Smooth muscle cell (in vitro differentiated cells): ENCODE measurements around the gene LRRC8E. TPM values are rescaled to one million over a fixed set of nuclear protein-coding genes. Genes with fewer than 3 reads are reported as not detected.
A peak's percentile ranks its signal among the peaks of the same experiment; 100 is the strongest.
"Not testable (repeated sequence)": the region's sequence is repeated elsewhere in the genome, so short reads cannot be mapped to it uniquely, and the experiment has no call there.

Source experiments
- DNase-seq: peaks from one replicate; lab custom pipeline; 2025; ENCODE audit not compliant: unreplicated experiment; lab: John Stamatoyannopoulos, UW
- H2AFZ ChIP-seq: fragments of 200-600 bp; sonication (generic); 2 replicates; pipeline ENCODE4 v1.6.0; 2016; ENCODE audit warnings: antibody characterized with exemption, low read depth, mild to moderate bottlenecking
- H3F3A ChIP-seq: fragments of 200-600 bp; sonication (generic); 2 replicates; pipeline ENCODE4 v1.6.0; 2017; ENCODE audit warnings: antibody characterized with exemption, low read depth
- H3K27ac ChIP-seq: fragments of 200-600 bp; sonication (generic); 2 replicates; pipeline ENCODE4 v1.5.1; 2016; ENCODE audit warnings: low read depth, mild to moderate bottlenecking
- H3K27me3 ChIP-seq: fragments of 200-600 bp; sonication (generic); 2 replicates; pipeline ENCODE4 v1.6.1; 2016; ENCODE audit warnings: low read depth, mild to moderate bottlenecking
- H3K36me3 ChIP-seq: fragments of 200-600 bp; sonication (generic); 2 replicates; pipeline ENCODE4 v1.5.1; 2016; ENCODE audit warnings: low read depth
- H3K4me1 ChIP-seq: fragments of 200-600 bp; sonication (generic); 2 replicates; pipeline ENCODE4 v1.5.1; 2016; ENCODE audit warnings: low read depth
- H3K4me2 ChIP-seq: fragments of 200-600 bp; sonication (generic); 2 replicates; pipeline ENCODE4 v1.6.0; 2016; ENCODE audit warnings: mild to moderate bottlenecking
- H3K4me3 ChIP-seq: fragments of 200-600 bp; sonication (generic); 2 replicates; pipeline ENCODE4 v1.5.1; 2016; ENCODE audit warnings: mild to moderate bottlenecking
- H3K79me2 ChIP-seq: fragments of 200-600 bp; sonication (generic); 2 replicates; pipeline ENCODE4 v1.6.0; 2016; ENCODE audit warnings: low read depth, mild to moderate bottlenecking
- H3K9ac ChIP-seq: fragments of 200-600 bp; sonication (generic); 2 replicates; pipeline ENCODE4 v1.6.0; 2016; ENCODE audit warnings: low read depth
- H3K9me3 ChIP-seq: fragments of 200-600 bp; sonication (generic); replicated peaks from 2 replicates; pipeline ENCODE4 v1.5.1; 2016; ENCODE audit warnings: low read depth
- H4K20me1 ChIP-seq: fragments of 200-600 bp; sonication (generic); 2 replicates; pipeline ENCODE4 v1.6.0; 2016; ENCODE audit warnings: low read depth
- WGBS: methylation state at CpG from one replicate; pipeline ENCODE4 v1.1.7; 2016; ENCODE audit warnings: low lambda C conversion rate; 5-methylcytosine and 5-hydroxymethylcytosine counted together
- polyA plus RNA-seq: library from polyadenylated mRNA; unstranded; fragments of >200 nt; fragmentation: Nextera tagmentation; extraction: Ambion mirVana; gene quantifications from 2 replicates; pipeline ENCODE4 v1.2.1, GENCODE V29; 2016
- total RNA-seq: library from RNA; depleted of rRNA; stranded (reverse); fragments of >200 nt; gene quantifications from 2 replicates; pipeline ENCODE4 v1.2.3, GENCODE V29; 2014
- TF ChIP-seq, protein P1 (sequence below): fragments of 200-600 bp; sonication (generic); IDR thresholded peaks from 2 replicates; pipeline ENCODE4 v1.5.1; 2017; ENCODE audit warnings: borderline replicate concordance, mild to moderate bottlenecking, antibody characterized with exemption; ENCODE audit not compliant: insufficient read depth, poor library complexity, severe bottlenecking

LRRC8E gene
- total and polyA plus RNA-seq, 2 experiments from 2014 or later = 7.4 to 7.8 TPM

DNA sequence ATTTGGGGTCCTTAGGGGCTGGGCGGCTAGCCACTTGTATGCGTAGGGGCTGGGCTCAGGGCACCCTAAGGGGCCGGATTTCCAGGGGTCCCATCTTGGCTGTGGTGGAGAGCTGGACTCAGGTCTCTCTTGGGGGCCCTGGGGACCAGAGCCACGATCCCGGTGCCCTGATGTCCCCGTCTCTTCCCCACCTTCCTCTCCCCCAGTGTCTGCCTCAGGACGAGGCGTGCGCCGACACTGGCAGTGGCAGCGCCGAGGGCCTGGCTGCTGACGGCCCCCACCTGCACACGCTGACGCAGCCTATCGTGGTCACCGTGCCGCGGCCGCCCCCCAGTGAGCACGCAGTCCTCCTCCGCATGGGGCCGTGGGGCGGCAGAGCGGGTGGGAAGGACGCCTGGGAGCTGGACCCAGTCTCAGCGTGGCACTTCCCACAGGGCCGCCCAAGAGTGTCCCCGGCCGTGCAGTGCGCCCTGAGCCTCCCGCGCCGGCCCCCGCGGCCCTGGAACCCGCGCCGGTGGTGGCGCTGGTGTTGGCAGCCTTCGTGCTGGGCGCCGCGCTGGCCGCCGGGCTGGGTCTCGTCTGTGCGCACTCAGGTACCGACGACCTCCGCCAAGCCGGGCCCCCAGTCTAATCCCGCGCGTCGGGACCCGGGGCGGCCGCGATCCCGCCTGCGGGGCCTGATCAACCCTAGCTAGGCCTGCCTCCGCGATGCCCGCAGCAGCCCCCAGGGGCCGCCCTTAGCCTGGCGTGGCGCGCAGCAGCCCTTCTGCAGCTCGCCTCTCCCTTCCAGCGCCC is 29.2 kb downstream of the LRRC8E start:
- Histone ChIP-seq H3K4me3 (peak overlapping the region; percentile 60), H2AFZ (peak overlapping the region; percentile 75), H3K79me2 (no peaks in the 10 kb centered on the region), H3K4me2 (peak overlapping the region; percentile 98), H3K9ac (peak overlapping the region; percentile 35), H3K36me3 (no peaks in the 10 kb centered on the region), H3F3A (peaks cover 7% of the 10 kb centered on the region), H3K4me1 (peaks cover 15% of the 10 kb centered on the region), H3K27ac (peak overlapping the region; percentile 28), H4K20me1 (peaks cover 6% of the 10 kb centered on the region), H3K27me3 (no peaks in the 10 kb centered on the region), H3K9me3 (no peaks in the 10 kb centered on the region)
- DNase-seq = peak; percentile 44
- TF ChIP-seq, protein P1, sequence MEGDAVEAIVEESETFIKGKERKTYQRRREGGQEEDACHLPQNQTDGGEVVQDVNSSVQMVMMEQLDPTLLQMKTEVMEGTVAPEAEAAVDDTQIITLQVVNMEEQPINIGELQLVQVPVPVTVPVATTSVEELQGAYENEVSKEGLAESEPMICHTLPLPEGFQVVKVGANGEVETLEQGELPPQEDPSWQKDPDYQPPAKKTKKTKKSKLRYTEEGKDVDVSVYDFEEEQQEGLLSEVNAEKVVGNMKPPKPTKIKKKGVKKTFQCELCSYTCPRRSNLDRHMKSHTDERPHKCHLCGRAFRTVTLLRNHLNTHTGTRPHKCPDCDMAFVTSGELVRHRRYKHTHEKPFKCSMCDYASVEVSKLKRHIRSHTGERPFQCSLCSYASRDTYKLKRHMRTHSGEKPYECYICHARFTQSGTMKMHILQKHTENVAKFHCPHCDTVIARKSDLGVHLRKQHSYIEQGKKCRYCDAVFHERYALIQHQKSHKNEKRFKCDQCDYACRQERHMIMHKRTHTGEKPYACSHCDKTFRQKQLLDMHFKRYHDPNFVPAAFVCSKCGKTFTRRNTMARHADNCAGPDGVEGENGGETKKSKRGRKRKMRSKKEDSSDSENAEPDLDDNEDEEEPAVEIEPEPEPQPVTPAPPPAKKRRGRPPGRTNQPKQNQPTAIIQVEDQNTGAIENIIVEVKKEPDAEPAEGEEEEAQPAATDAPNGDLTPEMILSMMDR = peak; percentile 55
- 3% methylated on average over 66 of the region's 71 CpGs for WGBS

DNA sequence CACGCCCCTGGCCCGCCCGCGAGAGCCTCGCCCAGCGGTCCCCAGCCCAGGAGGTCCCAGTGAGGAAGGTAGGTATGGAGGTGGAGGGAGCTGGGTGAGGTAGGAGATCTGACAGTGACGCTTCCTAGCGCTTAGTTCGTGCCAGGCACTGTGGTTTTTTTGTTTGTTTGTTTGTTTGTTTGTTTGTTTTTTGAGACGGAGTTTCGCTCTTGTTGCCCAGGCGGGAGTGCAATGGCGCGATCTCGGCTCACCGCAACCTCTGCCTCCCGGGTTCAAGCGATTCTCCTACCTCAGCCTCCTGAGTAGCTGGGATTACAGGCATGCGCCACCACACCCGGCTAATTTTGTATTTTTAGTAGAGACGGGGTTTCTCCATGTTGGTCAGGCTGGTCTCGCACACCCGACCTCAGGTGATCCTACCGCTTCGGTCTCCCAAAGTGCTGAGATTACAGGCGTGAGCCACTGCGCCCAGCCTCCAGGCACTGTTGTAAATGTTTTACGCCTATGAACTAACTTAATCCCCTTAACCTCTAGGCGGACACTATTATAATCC is 29.8 kb downstream of the LRRC8E start:
- not testable (repeated sequence) for H4K20me1 ChIP-seq, DNase-seq, H3F3A ChIP-seq, H3K36me3 ChIP-seq, H3K27ac ChIP-seq, H3K9me3 ChIP-seq, H3K79me2 ChIP-seq, H3K27me3 ChIP-seq, H3K9ac ChIP-seq
- Histone ChIP-seq H3K4me2 (peak overlapping the region; percentile 98), H3K4me1 (peaks cover 15% of the 10 kb centered on the region), H2AFZ (peak overlapping the region; percentile 75), H3K4me3 (peak overlapping the region; percentile 60)
- 38% methylated on average over 29 of the region's 29 CpGs for WGBS

DNA sequence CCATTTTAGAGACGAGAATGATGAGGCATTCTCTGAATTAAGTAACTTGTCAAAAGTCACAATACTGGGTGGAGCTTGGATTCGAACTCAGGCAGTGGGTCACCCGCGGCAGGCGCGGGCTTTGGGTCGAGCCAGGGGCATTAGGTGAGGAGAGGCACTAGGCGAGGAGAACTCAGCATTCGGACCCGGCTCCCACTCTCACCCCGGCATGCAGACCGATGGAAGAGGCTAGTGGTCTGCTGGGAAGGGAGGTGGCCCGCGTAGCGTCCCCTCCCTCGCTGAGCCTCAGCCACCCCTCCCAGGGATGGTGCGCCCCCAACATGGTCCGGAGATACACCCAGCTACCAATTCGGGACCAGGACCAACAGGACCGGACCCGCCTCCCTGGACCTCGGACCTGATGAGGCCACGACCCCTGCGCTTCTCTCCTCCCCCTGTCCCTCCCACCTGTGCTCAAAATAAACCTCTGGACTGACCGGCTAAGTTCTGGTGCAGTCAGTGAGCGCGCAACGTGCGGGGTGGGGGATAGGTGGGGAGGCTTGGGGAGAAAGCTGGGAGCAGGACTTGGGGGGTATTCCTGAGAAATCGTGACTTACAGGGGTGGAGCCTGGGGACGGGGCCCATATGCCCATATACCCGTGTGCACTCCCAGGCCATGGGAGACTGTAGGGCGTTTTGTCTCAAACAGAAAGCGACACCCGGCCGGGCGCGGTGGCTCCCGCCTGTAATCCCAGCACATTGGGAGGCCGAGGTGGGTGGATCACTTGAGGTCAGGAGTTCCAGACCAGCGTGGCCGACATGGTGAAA is 30.5 kb downstream of the LRRC8E start:
- H3K27ac ChIP-seq = no peak overlapping the region
- H3K79me2 ChIP-seq = no peaks in the 10 kb centered on the region
- H3K9ac ChIP-seq = no peak overlapping the region
- 92% methylated on average over 36 of the region's 42 CpGs for WGBS
- H3K4me1 ChIP-seq = peaks cover 15% of the 10 kb centered on the region
- H2AFZ ChIP-seq = no peak overlapping the region
- peak overlapping the region; percentile 98 for H3K4me2 ChIP-seq
- peaks cover 7% of the 10 kb centered on the region for H3F3A ChIP-seq
- no peaks in the 10 kb centered on the region for H3K9me3 ChIP-seq
- no peak for DNase-seq
- no peaks in the 10 kb centered on the region for H3K27me3 ChIP-seq
- H4K20me1 ChIP-seq = peaks cover 6% of the 10 kb centered on the region
- TF ChIP-seq, protein P1 = no peak
- no peaks in the 10 kb centered on the region for H3K36me3 ChIP-seq
- no peak overlapping the region for H3K4me3 ChIP-seq
